ENCODE results near the gene LIMK1.

LIMK1 gene

DNA sequence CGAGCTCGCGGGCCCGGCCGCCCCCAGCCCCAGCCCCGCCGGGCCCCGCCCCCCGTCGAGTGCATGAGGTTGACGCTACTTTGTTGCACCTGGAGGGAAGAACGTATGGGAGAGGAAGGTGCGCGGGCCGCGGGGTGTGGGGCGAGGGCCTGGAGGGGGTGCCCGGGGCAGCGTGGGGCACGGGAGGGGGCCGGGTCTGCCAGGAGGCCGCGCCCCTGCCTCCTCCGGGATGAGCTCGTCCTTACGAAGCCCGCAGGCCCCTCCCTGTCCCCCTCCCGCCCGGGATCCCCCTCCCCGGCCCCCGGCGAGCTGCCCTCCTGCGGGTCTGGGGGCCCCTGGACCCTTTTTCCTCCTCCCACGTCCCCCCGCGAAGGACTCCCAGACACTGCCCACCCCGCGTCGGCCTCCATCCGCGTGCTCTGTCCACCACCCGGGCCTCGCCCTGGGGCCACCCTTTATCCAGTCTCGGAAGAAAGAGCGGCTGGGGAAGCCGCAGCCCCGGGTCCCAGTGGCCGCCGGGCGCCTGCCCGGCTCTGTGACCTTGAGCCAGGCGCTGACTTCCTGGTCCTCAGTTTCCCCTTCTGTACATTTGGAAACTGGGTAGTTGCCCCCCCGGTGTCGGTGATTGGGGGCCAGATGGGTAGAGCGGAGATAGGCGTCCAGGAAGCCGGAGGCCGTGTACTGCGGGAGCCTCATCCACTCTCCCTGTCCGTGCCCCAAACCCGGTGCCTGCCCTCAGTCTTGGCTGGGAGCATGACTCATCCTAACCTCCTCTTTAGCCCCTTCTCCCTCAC is 521 bp downstream of the LIMK1 start:
- POLR2A ChIA-PET, result interaction anchor here (0.5 to 1.3 kb wide), 3 partner anchors 10 to 305 kb away, joined by 3 read pairs; no protein-coding TSS in a partner anchor
- peak overlapping the region in 1 of 2 experiments; percentile 54 for H3K27ac ChIP-seq (ENCODE audit: insufficient read depth in 1 of 2, low read depth in 1 of 2, low read length in 2 of 2, poor library complexity in 1 of 2, severe bottlenecking in 2 of 2)
- no peaks in the 10 kb centered on the region for H3K9me3 ChIP-seq (ENCODE audit: control extremely low read depth in 1 of 5, control insufficient read depth in 4 of 5, insufficient read depth in 2 of 5, low read depth in 1 of 5, low read length in 4 of 5)
- peak in 2 of 3 donors; percentile 64 to 70 for DNase-seq
- no peaks in the 10 kb centered on the region for H3K27me3 ChIP-seq (replicated peaks in 2 of 5; ENCODE audit: control insufficient read depth in 4 of 5, insufficient read depth in 5 of 5, low read length in 4 of 5)
- CTCF ChIA-PET, result interaction anchor here (0.9 to 2.9 kb wide), 2 partner anchors 16 to 91 kb away, joined by 3 to 7 read pairs; no protein-coding TSS in a partner anchor
- H3K4me1 ChIP-seq (ENCODE audit: control extremely low read depth in 1 of 4, control insufficient read depth in 4 of 4, insufficient read depth in 4 of 4, low read length in 3 of 4), result peaks cover 0 to 27% (median 18%) of the 10 kb centered on the region in 4 experiments
- WGBS (ENCODE audit: insufficient coverage), result 1% methylated on average over 19 of the region's 61 CpGs
- H3K36me3 ChIP-seq (ENCODE audit: control insufficient read depth in 4 of 4, insufficient read depth in 4 of 4, low read length in 3 of 4), result peaks cover 0 to 21% (median 4%) of the 10 kb centered on the region in 4 experiments
- H3K4me3 ChIP-seq (ENCODE audit: control insufficient read depth in 1 of 7, extremely low read depth in 1 of 7, insufficient read depth in 4 of 7, low read depth in 2 of 7, low read length in 6 of 7), result peak overlapping the region; percentile 24 to 75 (median 61)

DNA sequence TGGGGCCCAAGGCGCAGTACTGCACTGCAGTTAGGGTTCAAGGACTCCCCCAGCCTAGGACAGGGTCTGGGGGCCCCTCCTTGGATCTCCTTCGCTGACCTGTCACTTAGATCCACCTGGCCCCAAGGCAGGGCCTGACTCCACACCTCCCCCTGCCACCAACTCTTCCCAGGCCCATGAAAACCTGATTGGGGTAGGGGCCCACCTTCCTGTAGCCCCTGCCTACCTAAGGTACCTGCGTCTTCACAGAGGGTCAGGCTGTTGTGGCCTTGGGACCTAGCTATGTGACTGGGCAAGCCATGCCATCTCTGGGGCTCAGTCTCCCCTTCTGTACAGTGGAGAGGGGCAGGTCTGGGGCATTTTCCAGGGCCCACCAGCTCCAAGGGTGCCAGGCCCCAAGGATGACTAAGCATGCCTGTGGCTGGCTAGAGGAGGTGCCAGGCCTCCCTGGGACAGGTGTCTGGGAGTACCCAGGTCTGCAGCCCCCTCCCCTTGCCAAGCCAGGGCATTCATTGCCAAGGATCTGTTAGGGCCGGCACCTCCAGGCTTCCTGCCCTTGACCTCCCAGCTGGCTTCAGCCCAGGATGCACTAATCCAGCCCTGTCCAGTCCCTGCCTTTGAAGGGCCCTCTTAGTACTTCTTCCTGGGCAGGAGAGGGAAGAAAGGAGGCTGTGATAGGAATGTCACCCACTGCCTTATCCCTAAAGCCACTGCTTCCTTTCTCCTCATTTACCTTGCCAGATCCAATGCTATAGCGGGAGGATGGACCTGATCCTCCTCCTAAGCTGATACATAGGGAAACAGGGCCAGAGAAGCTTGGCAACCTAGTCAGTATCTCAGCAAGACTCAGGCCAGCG is 1.3 kb downstream of the LIMK1 start:
- peak overlapping the region in 6 of 7 experiments; percentile 44 to 75 (median 65) for H3K4me3 ChIP-seq (ENCODE audit: control insufficient read depth in 1 of 7, extremely low read depth in 1 of 7, insufficient read depth in 4 of 7, low read depth in 2 of 7, low read length in 6 of 7)
- ChIA-PET CTCF (interaction anchor here (2.9 kb wide), 1 partner anchor 16 kb away, joined by 7 read pairs; no protein-coding TSS in a partner anchor), POLR2A (interaction anchor here (1.2 kb wide), 1 partner anchor 9 kb away, joined by 3 read pairs; no protein-coding TSS in a partner anchor)
- H3K9me3 ChIP-seq (ENCODE audit: control extremely low read depth in 1 of 5, control insufficient read depth in 4 of 5, insufficient read depth in 2 of 5, low read depth in 1 of 5, low read length in 4 of 5), result no peaks in the 10 kb centered on the region
- peaks cover 0 to 22% (median 4%) of the 10 kb centered on the region in 4 experiments for H3K36me3 ChIP-seq (ENCODE audit: control insufficient read depth in 4 of 4, insufficient read depth in 4 of 4, low read length in 3 of 4)
- 78% methylated on average over 5 of the region's 6 CpGs for WGBS (ENCODE audit: insufficient coverage)
- peak in 1 of 3 donors; percentile 11 for DNase-seq
- H3K4me1 ChIP-seq (ENCODE audit: control extremely low read depth in 1 of 4, control insufficient read depth in 4 of 4, insufficient read depth in 4 of 4, low read length in 3 of 4), result peaks cover 0 to 27% (median 18%) of the 10 kb centered on the region in 4 experiments
- peak overlapping the region in 1 of 2 experiments; percentile 54 for H3K27ac ChIP-seq (ENCODE audit: insufficient read depth in 1 of 2, low read depth in 1 of 2, low read length in 2 of 2, poor library complexity in 1 of 2, severe bottlenecking in 2 of 2)
- no peaks in the 10 kb centered on the region for H3K27me3 ChIP-seq (replicated peaks in 2 of 5; ENCODE audit: control insufficient read depth in 4 of 5, insufficient read depth in 5 of 5, low read length in 4 of 5)

DNA sequence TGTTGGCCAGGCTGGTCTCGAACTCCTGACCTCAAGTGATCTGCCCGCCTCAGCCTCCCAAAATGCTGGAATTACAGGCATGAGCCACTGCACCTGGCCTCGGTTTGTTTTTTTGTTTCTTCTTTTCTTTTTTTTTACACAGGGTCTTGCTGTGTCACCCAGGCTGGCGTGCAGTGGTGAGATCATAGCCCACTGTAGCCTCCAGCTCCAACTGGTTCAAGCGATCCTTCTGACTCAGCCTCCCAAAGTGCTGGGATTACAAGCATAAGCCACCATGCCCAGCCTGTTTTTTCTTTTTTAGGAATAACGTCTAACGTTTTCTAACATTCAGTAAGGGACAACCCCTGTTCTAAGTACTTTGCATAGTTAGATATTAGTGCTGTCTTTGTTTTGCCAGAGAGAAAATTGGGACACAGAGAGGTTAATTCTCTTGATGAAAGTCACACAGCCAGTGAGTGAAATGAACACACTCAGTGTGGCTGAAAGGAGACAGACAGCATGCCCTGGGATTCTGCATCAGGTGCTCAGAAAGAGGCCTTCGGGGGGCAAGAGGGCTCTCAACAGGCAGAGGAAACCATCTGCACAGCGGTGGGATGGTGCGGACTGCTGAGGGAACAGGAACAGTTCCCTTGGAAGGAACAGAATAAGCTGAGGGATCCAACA is 4.3 kb downstream of the LIMK1 start:
- CTCF ChIA-PET, result interaction anchor here (1.4 to 1.8 kb wide), 2 partner anchors 9 to 20 kb away, joined by 3 to 4 read pairs; no protein-coding TSS in a partner anchor
- no peak overlapping the region for H3K27ac ChIP-seq (ENCODE audit: insufficient read depth in 1 of 2, low read depth in 1 of 2, low read length in 2 of 2, poor library complexity in 1 of 2, severe bottlenecking in 2 of 2)
- no peak overlapping the region for H3K4me3 ChIP-seq (ENCODE audit: control insufficient read depth in 1 of 7, extremely low read depth in 1 of 7, insufficient read depth in 4 of 7, low read depth in 2 of 7, low read length in 6 of 7)
- peaks cover 0 to 22% (median 4%) of the 10 kb centered on the region in 4 experiments for H3K36me3 ChIP-seq (ENCODE audit: control insufficient read depth in 4 of 4, insufficient read depth in 4 of 4, low read length in 3 of 4)
- peaks cover 0 to 35% (median 27%) of the 10 kb centered on the region in 4 experiments for H3K4me1 ChIP-seq (ENCODE audit: control extremely low read depth in 1 of 4, control insufficient read depth in 4 of 4, insufficient read depth in 4 of 4, low read length in 3 of 4)
- 97% methylated on average over 8 of the region's 10 CpGs for WGBS (ENCODE audit: insufficient coverage)
- no peaks in the 10 kb centered on the region for H3K9me3 ChIP-seq (ENCODE audit: control extremely low read depth in 1 of 5, control insufficient read depth in 4 of 5, insufficient read depth in 2 of 5, low read depth in 1 of 5, low read length in 4 of 5)
- no peak for DNase-seq
- POLR2A ChIA-PET, result no interaction called here
- no peaks in the 10 kb centered on the region for H3K27me3 ChIP-seq (replicated peaks in 2 of 5; ENCODE audit: control insufficient read depth in 4 of 5, insufficient read depth in 5 of 5, low read length in 4 of 5)

DNA sequence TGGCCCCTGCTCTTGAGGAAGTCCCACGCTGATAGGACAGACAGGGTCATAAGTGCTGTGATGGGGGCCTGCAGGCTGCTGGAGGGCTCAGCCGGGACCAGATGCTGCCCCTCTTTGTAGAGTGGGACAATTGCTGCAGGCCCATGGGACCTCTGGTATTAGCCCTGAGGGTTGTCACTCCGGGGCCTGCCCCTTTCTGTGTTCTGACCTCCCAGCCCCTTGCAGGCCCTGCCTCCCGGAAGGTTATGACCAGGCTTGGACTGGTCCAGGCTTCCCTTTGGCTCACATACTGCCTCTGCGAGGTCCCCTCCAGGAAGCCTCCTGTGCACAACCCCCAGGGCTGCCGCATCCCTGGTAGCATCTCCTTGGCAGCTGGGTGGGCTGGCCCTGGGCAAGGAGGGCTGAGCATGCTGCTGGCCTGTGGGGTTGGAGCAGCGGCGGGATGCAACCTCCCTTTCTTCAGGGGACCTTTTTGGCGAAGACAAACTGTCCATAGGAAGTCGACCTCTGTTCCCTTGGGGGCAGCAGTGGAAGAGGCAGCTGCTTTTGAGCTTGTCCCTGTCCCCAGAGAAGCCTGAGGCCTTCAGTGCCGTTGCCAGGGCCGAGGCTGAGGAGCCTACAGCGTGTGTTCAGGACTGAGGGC is 8.8 kb downstream of the LIMK1 start:
- Histone ChIP-seq H3K9me3 (ENCODE audit: control extremely low read depth in 1 of 5, control insufficient read depth in 4 of 5, insufficient read depth in 2 of 5, low read depth in 1 of 5, low read length in 4 of 5) (peaks cover 0 to 6% (median 0%) of the 10 kb centered on the region in 5 experiments), H3K4me3 (ENCODE audit: control insufficient read depth in 1 of 7, extremely low read depth in 1 of 7, insufficient read depth in 4 of 7, low read depth in 2 of 7, low read length in 6 of 7) (peak overlapping the region in 4 of 7 experiments; percentile 40 to 83 (median 69)), H3K4me1 (ENCODE audit: control extremely low read depth in 1 of 4, control insufficient read depth in 4 of 4, insufficient read depth in 4 of 4, low read length in 3 of 4) (peaks cover 0 to 43% (median 37%) of the 10 kb centered on the region in 4 experiments), H3K27me3 (replicated peaks in 2 of 5; ENCODE audit: control insufficient read depth in 4 of 5, insufficient read depth in 5 of 5, low read length in 4 of 5) (no peaks in the 10 kb centered on the region), H3K36me3 (ENCODE audit: control insufficient read depth in 4 of 4, insufficient read depth in 4 of 4, low read length in 3 of 4) (peaks cover 0 to 20% (median 11%) of the 10 kb centered on the region in 4 experiments), H3K27ac (ENCODE audit: insufficient read depth in 1 of 2, low read depth in 1 of 2, low read length in 2 of 2, poor library complexity in 1 of 2, severe bottlenecking in 2 of 2) (peak overlapping the region in 1 of 2 experiments; percentile 78)
- DNase-seq, result no peak
- WGBS (ENCODE audit: insufficient coverage), result 62% methylated on average over 13 of the region's 13 CpGs
- ChIA-PET CTCF (interaction anchor here (0.9 to 1.3 kb wide), 3 partner anchors 12 to 67 kb away, joined by 3 to 6 read pairs (median 3); no protein-coding TSS in a partner anchor), POLR2A (interaction anchor here (0.9 to 1.4 kb wide), 3 partner anchors 12 to 81 kb away, joined by 3 to 4 read pairs (median 4); partner anchors contain the start of gene EIF4H)

DNA sequence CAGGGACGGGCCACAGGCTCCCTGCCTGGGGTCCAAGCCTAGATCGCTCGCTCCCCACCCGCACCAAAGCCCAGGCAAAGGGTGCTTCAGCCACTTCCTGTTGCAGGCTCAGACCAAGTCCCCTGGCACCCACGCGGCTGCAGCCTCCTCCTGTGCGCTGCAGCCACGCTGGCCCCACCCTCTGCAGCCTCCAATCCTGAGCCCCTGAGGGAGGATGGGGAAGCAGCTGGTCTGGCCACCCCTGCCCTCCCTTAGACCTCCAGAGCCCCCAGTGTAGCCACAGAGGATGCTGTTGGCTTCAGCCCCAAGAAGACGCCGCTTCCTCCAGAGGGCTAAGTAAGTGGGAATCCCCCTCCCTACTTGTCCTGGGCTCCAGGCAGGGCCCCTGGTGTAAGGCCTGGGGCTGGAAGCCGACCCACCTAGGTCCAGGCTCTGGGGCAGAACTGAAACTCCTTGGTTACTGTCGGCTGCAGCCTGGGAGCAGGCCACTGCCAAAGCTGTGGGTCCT is 9.4 kb downstream of the LIMK1 start:
- H3K36me3 ChIP-seq (ENCODE audit: control insufficient read depth in 4 of 4, insufficient read depth in 4 of 4, low read length in 3 of 4), result peaks cover 4 to 23% (median 15%) of the 10 kb centered on the region in 4 experiments
- H3K27ac ChIP-seq (ENCODE audit: insufficient read depth in 1 of 2, low read depth in 1 of 2, low read length in 2 of 2, poor library complexity in 1 of 2, severe bottlenecking in 2 of 2), result peak overlapping the region in 1 of 2 experiments; percentile 78
- ChIA-PET POLR2A (interaction anchor here (0.9 to 1.4 kb wide), 3 partner anchors 12 to 81 kb away, joined by 3 to 4 read pairs (median 4); partner anchors contain the start of gene EIF4H), CTCF (interaction anchor here (0.9 to 1.3 kb wide), 3 partner anchors 13 to 67 kb away, joined by 3 to 6 read pairs (median 3); no protein-coding TSS in a partner anchor)
- peak overlapping the region in 5 of 7 experiments; percentile 15 to 83 (median 65) for H3K4me3 ChIP-seq (ENCODE audit: control insufficient read depth in 1 of 7, extremely low read depth in 1 of 7, insufficient read depth in 4 of 7, low read depth in 2 of 7, low read length in 6 of 7)
- DNase-seq, result peak in 2 of 3 donors; percentile 88 to 89
- peaks cover 0 to 43% (median 37%) of the 10 kb centered on the region in 4 experiments for H3K4me1 ChIP-seq (ENCODE audit: control extremely low read depth in 1 of 4, control insufficient read depth in 4 of 4, insufficient read depth in 4 of 4, low read length in 3 of 4)
- 10% methylated on average over 10 of the region's 12 CpGs for WGBS (ENCODE audit: insufficient coverage)
- no peaks in the 10 kb centered on the region for H3K27me3 ChIP-seq (replicated peaks in 2 of 5; ENCODE audit: control insufficient read depth in 4 of 5, insufficient read depth in 5 of 5, low read length in 4 of 5)
- peaks cover 0 to 12% (median 4%) of the 10 kb centered on the region in 5 experiments for H3K9me3 ChIP-seq (ENCODE audit: control extremely low read depth in 1 of 5, control insufficient read depth in 4 of 5, insufficient read depth in 2 of 5, low read depth in 1 of 5, low read length in 4 of 5)
